ENCODE data around the gene ELOVL1. TPM values are rescaled to one million over a fixed set of nuclear protein-coding genes. Genes with fewer than 3 reads are reported as not detected.

ELOVL1 gene
- total RNA-seq, 1 experiment from 2014 or later, result 128 TPM

GRCh38 chr1:43346636-43347035 lies 21.2 kb downstream of the ELOVL1 start:
- Histone ChIP-seq H3K9me2 (replicated peaks; ENCODE audit: low read length) (no peaks in the 10 kb centered on the region), H3K79me2 (ENCODE audit: low read length) (no peaks in the 10 kb centered on the region), H3K9me3 (ENCODE audit: low read length) (no peaks in the 10 kb centered on the region), H3F3A (ENCODE audit: low read length, unreplicated experiment) (no peaks in the 10 kb centered on the region), H3K4me3 (ENCODE audit: low read length) (no peak overlapping the region), H2AFZ (ENCODE audit: low read length) (no peak overlapping the region), H3K27ac (ENCODE audit: low read length) (no peak overlapping the region), H3K36me3 (ENCODE audit: low read depth, low read length) (no peaks in the 10 kb centered on the region), H3K4me1 (ENCODE audit: insufficient read depth, low read length) (peaks cover 47% of the 10 kb centered on the region), H4K20me1 (ENCODE audit: low read length) (no peaks in the 10 kb centered on the region), H3K4me2 (ENCODE audit: low read length) (no peak overlapping the region), H3K27me3 (ENCODE audit: low read length) (no peaks in the 10 kb centered on the region), H3K9ac (ENCODE audit: low read length) (no peak overlapping the region)
- ChIA-PET CTCF (no interaction called here), POLR2A (ENCODE audit: unreplicated experiment) (no interaction called here)
- intact Hi-C loops (cut with micrococcal nuclease), result loop anchor here (5.0 kb wide), 1 partner anchor 59 kb away; the partner anchor contains the start of gene C1orf210
- no peak for TF ChIP-seq CTCF (conservative IDR thresholded peaks at IDR 0.05; ENCODE audit: low read depth, low read length)
- TF ChIP-seq EZH2 (IDR thresholded peaks at IDR 0.05; ENCODE audit: low read length, unreplicated experiment), result no peak
- no peak for TF ChIP-seq EZH2phosphoT487 (IDR thresholded peaks at IDR 0.05; ENCODE audit: borderline replicate concordance, low read length)
- DNase-seq, result no peak
- ATAC-seq, result no peak
- no TSS peak for BruUV-seq (replicated peaks)

DNA sequence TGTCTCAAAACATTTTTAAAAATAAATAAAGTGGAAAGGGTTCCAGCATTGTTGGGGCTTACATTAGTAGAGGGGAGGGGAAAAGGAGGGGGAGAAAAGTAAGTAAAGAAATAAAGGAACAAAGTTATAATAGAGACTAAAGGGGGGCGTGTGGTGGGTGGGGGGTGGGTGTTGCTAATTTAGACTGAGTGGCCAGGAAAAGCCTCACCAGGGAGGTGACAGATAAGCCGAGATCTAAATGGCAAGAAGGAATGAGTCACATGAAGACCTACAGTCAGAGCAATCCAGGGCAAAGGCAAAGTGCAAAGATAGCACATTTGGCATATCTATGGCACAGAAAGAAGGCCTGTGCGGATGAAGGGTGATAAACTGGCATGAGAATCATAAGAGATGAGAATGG lies 22.7 kb downstream of the ELOVL1 start:
- 0 out of 2 replicates have a peak overlapping the region, but pooled peaks have one; percentile 13 for H3K4me2 ChIP-seq (ENCODE audit: low read length)
- H3K27ac ChIP-seq (ENCODE audit: low read length), result 0 out of 2 replicates have a peak overlapping the region, but pooled peaks have one; percentile 1
- no peaks in the 10 kb centered on the region for H3K9me2 ChIP-seq (replicated peaks; ENCODE audit: low read length)
- H3K27me3 ChIP-seq (ENCODE audit: low read length), result no peaks in the 10 kb centered on the region
- ChIA-PET CTCF (no interaction called here), POLR2A (ENCODE audit: unreplicated experiment) (no interaction called here)
- no peak overlapping the region for H3K9ac ChIP-seq (ENCODE audit: low read length)
- H4K20me1 ChIP-seq (ENCODE audit: low read length), result no peaks in the 10 kb centered on the region
- H2AFZ ChIP-seq (ENCODE audit: low read length), result no peak overlapping the region
- H3K4me1 ChIP-seq (ENCODE audit: insufficient read depth, low read length), result peaks cover 43% of the 10 kb centered on the region
- TF ChIP-seq CTCF (conservative IDR thresholded peaks at IDR 0.05; ENCODE audit: low read depth, low read length), result no peak
- TF ChIP-seq EZH2 (IDR thresholded peaks at IDR 0.05; ENCODE audit: low read length, unreplicated experiment), result no peak
- TF ChIP-seq EZH2phosphoT487 (IDR thresholded peaks at IDR 0.05; ENCODE audit: borderline replicate concordance, low read length), result no peak
- DNase-seq (peak; percentile 32), ATAC-seq (no peak)
- no peaks in the 10 kb centered on the region for H3K36me3 ChIP-seq (ENCODE audit: low read depth, low read length)
- no TSS peak for BruUV-seq (replicated peaks)
- intact Hi-C loops (cut with micrococcal nuclease), result loop anchor here (5.0 kb wide), 1 partner anchor 58 kb away; the partner anchor contains the start of gene C1orf210
- H3K79me2 ChIP-seq (ENCODE audit: low read length), result no peaks in the 10 kb centered on the region
- H3K4me3 ChIP-seq (ENCODE audit: low read length), result no peak overlapping the region
- H3F3A ChIP-seq (ENCODE audit: low read length, unreplicated experiment), result no peaks in the 10 kb centered on the region
- H3K9me3 ChIP-seq (ENCODE audit: low read length), result no peaks in the 10 kb centered on the region

DNA sequence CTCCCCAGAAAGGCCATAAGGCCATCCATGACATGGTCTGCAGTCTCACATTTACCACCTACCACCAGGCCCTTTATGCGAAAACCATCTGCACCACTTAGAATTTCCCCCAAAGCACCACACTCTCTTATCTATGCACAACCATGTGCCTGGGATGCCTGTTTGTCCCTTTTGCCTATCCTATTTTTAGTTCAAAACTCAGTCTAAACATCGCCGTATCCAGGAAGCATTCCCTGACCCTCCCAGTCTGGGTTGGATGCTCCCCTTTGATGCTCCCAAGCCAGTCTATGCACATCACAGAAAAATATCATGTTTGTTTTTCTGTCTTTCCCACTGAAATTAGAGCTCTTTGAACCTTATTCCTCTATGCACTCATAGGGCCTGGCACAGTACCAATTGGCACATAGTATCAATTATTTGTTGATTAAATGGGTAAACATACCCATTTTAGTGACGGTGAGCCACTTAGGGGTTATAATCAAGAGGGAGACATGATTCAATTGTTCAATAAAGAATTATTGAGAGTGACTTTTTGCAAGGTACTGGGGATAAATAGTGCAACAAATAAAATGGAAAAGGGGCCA lies 23.5 kb downstream of the ELOVL1 start:
- no peaks in the 10 kb centered on the region for H3K36me3 ChIP-seq (ENCODE audit: low read depth, low read length)
- BruUV-seq (replicated peaks), result no TSS peak
- no peaks in the 10 kb centered on the region for H3F3A ChIP-seq (ENCODE audit: low read length, unreplicated experiment)
- no peaks in the 10 kb centered on the region for H3K9me2 ChIP-seq (replicated peaks; ENCODE audit: low read length)
- no peak for ATAC-seq
- H3K9ac ChIP-seq (ENCODE audit: low read length), result peak overlapping the region; percentile 30; the same call in 1 of the 2 replicates
- ChIA-PET CTCF (no interaction called here), POLR2A (ENCODE audit: unreplicated experiment) (no interaction called here)
- no peak overlapping the region for H3K4me3 ChIP-seq (ENCODE audit: low read length)
- H3K4me2 ChIP-seq (ENCODE audit: low read length), result peak overlapping the region; percentile 7; the same call in 1 of the 2 replicates
- no peak overlapping the region for H2AFZ ChIP-seq (ENCODE audit: low read length)
- H3K27ac ChIP-seq (ENCODE audit: low read length), result peak overlapping the region; percentile 56
- H3K4me1 ChIP-seq (ENCODE audit: insufficient read depth, low read length), result peaks cover 37% of the 10 kb centered on the region
- no peaks in the 10 kb centered on the region for H3K27me3 ChIP-seq (ENCODE audit: low read length)
- DNase-seq, result no peak
- H3K9me3 ChIP-seq (ENCODE audit: low read length), result no peaks in the 10 kb centered on the region
- no peak for TF ChIP-seq EZH2 (IDR thresholded peaks at IDR 0.05; ENCODE audit: low read length, unreplicated experiment)
- TF ChIP-seq CTCF (conservative IDR thresholded peaks at IDR 0.05; ENCODE audit: low read depth, low read length), result no peak
- TF ChIP-seq EZH2phosphoT487 (IDR thresholded peaks at IDR 0.05; ENCODE audit: borderline replicate concordance, low read length), result no peak
- no peaks in the 10 kb centered on the region for H4K20me1 ChIP-seq (ENCODE audit: low read length)
- intact Hi-C loops (cut with micrococcal nuclease), result no loop called here
- H3K79me2 ChIP-seq (ENCODE audit: low read length), result no peaks in the 10 kb centered on the region
